Measurements from ENCODE around the gene HDLBP.
"Not testable (repeated sequence)": the region's sequence is repeated elsewhere in the genome, so short reads cannot be mapped to it uniquely, and the experiment has no call there.

HDLBP gene

GRCh38 chr2:241344925-241345651 is 29.6 kb upstream of the HDLBP start:
- Mint-ChIP-seq H3K4me3 (no peak overlapping the region), H3K9me3 (no peaks in the 10 kb centered on the region), H3K4me1 (peaks cover 11% of the 10 kb centered on the region), H3K27ac (no peak overlapping the region), H3K27me3 (no peaks in the 10 kb centered on the region)
- ATAC-seq: no peak
- DNase-seq: no peak

GRCh38 chr2:241340631-241341163 is 25.2 kb upstream of the HDLBP start:
- DNase-seq (no peak), ATAC-seq (no peak)
- H3K27me3 Mint-ChIP-seq: no peaks in the 10 kb centered on the region
- H3K4me3 Mint-ChIP-seq: no peak overlapping the region
- no peaks in the 10 kb centered on the region for H3K9me3 Mint-ChIP-seq
- H3K4me1 Mint-ChIP-seq: peaks cover 32% of the 10 kb centered on the region
- H3K27ac Mint-ChIP-seq: peak overlapping the region; percentile 68 to 90

DNA sequence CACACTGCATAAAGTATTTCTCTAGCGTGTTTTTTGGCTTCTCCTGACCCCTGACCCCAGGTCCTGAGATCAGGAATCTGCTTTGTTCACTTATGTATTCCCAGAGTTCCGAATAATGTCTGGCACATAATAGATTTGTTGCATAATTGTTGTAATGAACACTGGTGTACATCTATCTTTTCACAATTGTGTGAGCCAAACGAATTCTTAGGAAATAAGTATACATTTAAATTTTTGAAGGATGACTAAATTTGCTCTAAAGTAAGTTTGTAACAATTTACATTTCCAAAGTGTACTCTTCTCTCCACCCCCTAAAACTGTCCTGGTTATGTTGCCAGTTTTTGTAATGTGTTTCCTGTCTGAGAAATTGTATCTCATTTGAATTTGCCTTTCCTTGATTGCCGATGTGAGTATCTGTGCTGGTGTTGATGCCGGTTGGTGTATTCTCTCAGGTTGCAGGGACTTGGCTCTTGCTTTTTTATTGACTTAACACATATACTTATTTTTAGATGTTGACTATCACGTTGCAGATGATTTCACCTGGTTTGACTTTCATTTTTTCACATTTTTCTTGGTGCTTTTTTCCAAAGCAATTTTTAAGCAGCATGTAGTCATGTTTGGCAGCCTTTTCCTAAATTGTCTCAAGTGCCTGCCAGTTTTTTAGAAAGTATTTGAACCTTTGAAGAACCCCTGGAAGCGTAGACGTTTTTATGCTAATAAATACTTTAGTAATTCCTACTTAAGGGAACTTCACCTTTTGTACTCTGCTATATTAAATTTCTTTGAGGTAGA is 24.6 kb upstream of the HDLBP start:
- H3K9me3 Mint-ChIP-seq: no peaks in the 10 kb centered on the region
- no peaks in the 10 kb centered on the region for H3K27me3 Mint-ChIP-seq
- peaks cover 36% of the 10 kb centered on the region for H3K4me1 Mint-ChIP-seq
- H3K4me3 Mint-ChIP-seq: no peak overlapping the region
- no peak overlapping the region for H3K27ac Mint-ChIP-seq
- no peak for DNase-seq
- no peak for ATAC-seq

- Mint-ChIP-seq H3K27ac (no peak overlapping the region), H3K9me3 (no peaks in the 10 kb centered on the region), H3K27me3 (no peaks in the 10 kb centered on the region), H3K4me1 (peaks cover 28% of the 10 kb centered on the region), H3K4me3 (no peak overlapping the region)
- ATAC-seq (no peak), DNase-seq (no peak)
Observed at GRCh38 chr2:241334813-241335212, 19.3 kb upstream of the HDLBP start.

- H3K27ac Mint-ChIP-seq: no peak overlapping the region
- DNase-seq: no peak
- H3K27me3 Mint-ChIP-seq: no peaks in the 10 kb centered on the region
- peaks cover 9% of the 10 kb centered on the region for H3K4me1 Mint-ChIP-seq
- no peak overlapping the region for H3K4me3 Mint-ChIP-seq
- no peaks in the 10 kb centered on the region for H3K9me3 Mint-ChIP-seq
- no peak for ATAC-seq
Observed at GRCh38 chr2:241330616-241330981, 15.1 kb upstream of the HDLBP start.

GRCh38 chr2:241329669-241330615 is 14.5 kb upstream of the HDLBP start:
- DNase-seq (no peak), ATAC-seq (no peak)
- Mint-ChIP-seq H3K4me1 (peaks cover 6% of the 10 kb centered on the region), H3K27ac (no peak overlapping the region), H3K9me3 (no peaks in the 10 kb centered on the region), H3K4me3 (no peak overlapping the region), H3K27me3 (no peaks in the 10 kb centered on the region)

GRCh38 chr2:241325257-241325656 is 9.8 kb upstream of the HDLBP start:
- H3K9me3 Mint-ChIP-seq: no peaks in the 10 kb centered on the region
- no peak overlapping the region for H3K27ac Mint-ChIP-seq
- no peak overlapping the region for H3K4me3 Mint-ChIP-seq
- peaks cover 19% of the 10 kb centered on the region for H3K4me1 Mint-ChIP-seq
- no peak for ATAC-seq
- H3K27me3 Mint-ChIP-seq: no peaks in the 10 kb centered on the region
- DNase-seq: no peak

DNA sequence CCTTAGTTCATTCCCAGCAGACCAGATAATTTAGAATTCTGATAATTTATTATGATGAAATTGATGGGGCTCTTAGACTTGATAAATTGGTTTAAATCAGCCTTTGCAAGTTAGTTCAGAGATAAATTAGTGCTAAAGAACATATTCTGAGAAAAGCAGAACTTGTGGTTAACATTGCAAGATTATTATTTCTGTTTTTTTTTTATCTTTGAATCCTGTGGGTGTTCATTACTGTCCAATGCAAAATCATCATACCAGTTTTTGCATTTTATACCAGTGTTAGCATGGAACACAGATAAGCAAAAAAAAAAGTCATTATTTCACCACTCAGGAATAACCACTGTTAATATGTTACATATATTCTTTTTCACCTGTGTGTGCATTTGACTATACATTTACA is 9.3 kb upstream of the HDLBP start:
- Mint-ChIP-seq H3K27me3 (no peaks in the 10 kb centered on the region), H3K27ac (no peak overlapping the region), H3K4me3 (no peak overlapping the region), H3K9me3 (no peaks in the 10 kb centered on the region), H3K4me1 (peaks cover 23% of the 10 kb centered on the region)
- ATAC-seq (no peak), DNase-seq (no peak)

DNA sequence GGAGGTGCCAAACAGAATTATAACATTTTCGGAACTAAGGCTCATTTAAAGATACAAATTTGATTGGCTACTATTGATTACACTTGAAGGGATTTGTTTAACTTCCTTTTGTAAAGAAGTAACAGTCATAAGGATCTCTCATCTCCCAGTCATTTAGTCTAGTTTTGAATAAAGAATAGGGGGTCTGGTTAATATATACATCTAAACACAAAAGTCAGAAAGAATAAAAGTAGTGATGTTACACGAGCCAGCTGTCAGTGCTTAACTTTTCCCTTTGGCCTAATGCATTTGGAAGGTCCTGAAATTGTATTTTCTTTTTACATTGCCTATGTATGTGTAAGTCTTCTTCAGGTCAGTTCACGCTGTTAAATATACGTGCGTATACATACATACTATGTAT is 8.3 kb upstream of the HDLBP start:
- DNase-seq (no peak), ATAC-seq (no peak)
- H3K4me1 Mint-ChIP-seq: peaks cover 33% of the 10 kb centered on the region
- H3K9me3 Mint-ChIP-seq: no peaks in the 10 kb centered on the region
- no peak overlapping the region for H3K4me3 Mint-ChIP-seq
- no peaks in the 10 kb centered on the region for H3K27me3 Mint-ChIP-seq
- no peak overlapping the region for H3K27ac Mint-ChIP-seq

DNA sequence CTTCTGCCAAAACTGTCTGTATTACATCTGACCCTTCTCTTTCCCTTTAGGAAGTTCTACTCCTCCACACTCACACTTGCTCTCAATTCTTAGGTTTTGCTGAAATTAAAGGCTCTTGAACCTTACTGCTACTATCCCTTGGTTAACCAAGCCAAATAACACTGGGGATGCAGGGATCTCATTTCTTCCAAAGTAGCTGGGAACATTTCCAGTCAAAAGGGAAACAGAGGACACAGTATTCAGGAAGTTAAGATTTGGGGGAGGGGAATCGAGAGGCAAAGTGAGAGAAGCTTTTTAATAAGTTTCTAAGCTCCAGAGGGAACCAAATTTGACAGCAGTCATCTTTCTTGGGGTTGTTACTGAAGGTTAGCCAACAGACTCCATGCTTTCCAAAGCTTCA is 6.4 kb upstream of the HDLBP start:
- Mint-ChIP-seq H3K4me1 (peaks cover 52% of the 10 kb centered on the region), H3K4me3 (no peak overlapping the region), H3K27me3 (no peaks in the 10 kb centered on the region), H3K9me3 (no peaks in the 10 kb centered on the region), H3K27ac (no peak overlapping the region)
- DNase-seq (no peak), ATAC-seq (no peak)

DNA sequence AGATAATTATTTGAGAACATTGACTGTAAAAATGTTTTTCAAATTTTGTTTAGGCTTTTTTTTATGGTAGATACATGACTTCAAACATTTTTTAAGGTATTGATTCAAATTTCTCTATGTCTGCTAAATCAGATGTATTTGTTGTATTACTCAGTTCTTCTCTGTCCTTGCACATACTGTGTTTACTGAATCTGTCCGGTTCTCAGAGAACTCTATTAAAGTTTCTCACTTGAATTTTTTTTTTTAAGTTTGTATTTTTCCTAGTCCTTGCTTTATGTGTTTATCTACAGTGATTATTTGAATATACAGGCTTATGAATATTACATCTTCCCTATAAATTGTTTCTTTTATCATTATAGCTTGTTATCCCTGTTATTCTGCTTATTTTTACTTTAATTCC is 5.6 kb upstream of the HDLBP start:
- H3K27me3 Mint-ChIP-seq: no peaks in the 10 kb centered on the region
- DNase-seq: no peak
- no peak overlapping the region for H3K27ac Mint-ChIP-seq
- peaks cover 54% of the 10 kb centered on the region for H3K4me1 Mint-ChIP-seq
- H3K9me3 Mint-ChIP-seq: no peaks in the 10 kb centered on the region
- peak overlapping the region; percentile 54 to 61 for H3K4me3 Mint-ChIP-seq
- no peak for ATAC-seq

GRCh38 chr2:241320394-241320793 is 4.9 kb upstream of the HDLBP start:
- Mint-ChIP-seq H3K4me3 (peak overlapping the region in 1 of 2 donors; percentile 48), H3K9me3 (no peaks in the 10 kb centered on the region), H3K27ac (no peak overlapping the region), H3K27me3 (no peaks in the 10 kb centered on the region), H3K4me1 (peaks cover 54% of the 10 kb centered on the region)
- DNase-seq (no peak), ATAC-seq (no peak)

- not testable (repeated sequence) for H3K27me3 Mint-ChIP-seq, DNase-seq, ATAC-seq, H3K27ac Mint-ChIP-seq, H3K9me3 Mint-ChIP-seq
- H3K4me1 Mint-ChIP-seq: peaks cover 56% of the 10 kb centered on the region
- peak overlapping the region; percentile 26 to 99 for H3K4me3 Mint-ChIP-seq
Observed at GRCh38 chr2:241318830-241319229, 3.4 kb upstream of the HDLBP start.

DNA sequence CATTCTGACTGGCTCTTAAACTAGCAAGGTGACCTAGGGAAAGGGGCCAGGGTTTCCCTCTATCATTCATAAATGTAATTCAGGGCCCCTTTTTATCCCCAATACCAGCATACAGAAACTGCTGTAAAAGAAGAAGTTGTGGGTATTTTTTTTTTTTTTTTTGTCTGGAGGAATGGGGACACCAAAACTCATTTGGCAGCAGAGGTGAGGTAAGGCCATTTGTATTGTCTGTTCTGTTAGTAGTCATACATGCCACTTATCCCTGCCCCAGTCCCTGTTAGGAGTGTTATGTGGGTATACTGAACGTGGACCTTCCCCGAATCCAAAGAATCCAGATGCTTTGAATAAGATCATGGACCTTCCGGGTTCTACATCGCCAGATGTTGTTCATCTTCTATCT is 1.9 kb upstream of the HDLBP start:
- Mint-ChIP-seq H3K9me3 (no peaks in the 10 kb centered on the region), H3K27me3 (no peaks in the 10 kb centered on the region), H3K27ac (peak overlapping the region in 1 of 2 donors; percentile 91), H3K4me3 (peak overlapping the region; percentile 98 to 99), H3K4me1 (peaks cover 70% of the 10 kb centered on the region)
- no peak for ATAC-seq
- DNase-seq: no peak

- no peaks in the 10 kb centered on the region for H3K9me3 Mint-ChIP-seq
- DNase-seq (no peak), ATAC-seq (no peak)
- H3K27me3 Mint-ChIP-seq: no peaks in the 10 kb centered on the region
- H3K4me3 Mint-ChIP-seq: peak overlapping the region; percentile 98 to 99
- peak overlapping the region; percentile 91 to 99 for H3K27ac Mint-ChIP-seq
- peaks cover 70% of the 10 kb centered on the region for H3K4me1 Mint-ChIP-seq
Observed at GRCh38 chr2:241316825-241317224, 1.4 kb upstream of the HDLBP start.
